Neural crest cell (in vitro differentiated cells): ENCODE results near the gene DIP2C. TPM values are rescaled to one million over a fixed set of nuclear protein-coding genes. Genes with fewer than 3 reads are reported as not detected.
"Not testable (repeated sequence)": the region's sequence is repeated elsewhere in the genome, so short reads cannot be mapped to it uniquely, and the experiment has no call there.

Experiments
- DNase-seq: peaks from one replicate; pipeline ENCODE4 v3.0.0; 2021; ENCODE audit warnings: low read depth, mixed read lengths, low spot score
- H3K27ac Mint-ChIP-seq: one replicate; pipeline ENCODE4 v1.8.0; 2021; ENCODE audit warnings: mild to moderate bottlenecking, mixed read lengths; ENCODE audit not compliant: unreplicated experiment
- H3K27me3 Mint-ChIP-seq: 2 replicates; pipeline ENCODE4 v1.8.0; 2021; ENCODE audit warnings: low read depth, mild to moderate bottlenecking, mixed read lengths
- H3K36me3 Mint-ChIP-seq: 2 replicates; pipeline ENCODE4 v1.8.0; 2021; ENCODE audit warnings: low read depth, mild to moderate bottlenecking, mixed read lengths
- H3K4me1 Mint-ChIP-seq: 2 replicates; pipeline ENCODE4 v1.8.0; 2021; ENCODE audit warnings: mixed read lengths
- H3K4me3 Mint-ChIP-seq: one replicate; pipeline ENCODE4 v1.8.0; 2021; ENCODE audit warnings: mild to moderate bottlenecking, mixed read lengths
- H3K9me3 Mint-ChIP-seq: 2 replicates; pipeline ENCODE4 v1.8.0; 2021; ENCODE audit warnings: mixed read lengths
- CTCF ChIP-seq: fragments of 200-600 bp; sonication (generic); conservative IDR thresholded peaks from 2 replicates; pipeline ENCODE4 v1.5.0; 2021; ENCODE audit warnings: antibody characterized with exemption, mild to moderate bottlenecking
- total RNA-seq: library from RNA; stranded (reverse); gene quantifications from 2 replicates; pipeline ENCODE4 v1.2.1, GENCODE V29; 2021

DIP2C gene
- total RNA-seq, 1 donor from 2014 or later = 21.7 TPM

DNA sequence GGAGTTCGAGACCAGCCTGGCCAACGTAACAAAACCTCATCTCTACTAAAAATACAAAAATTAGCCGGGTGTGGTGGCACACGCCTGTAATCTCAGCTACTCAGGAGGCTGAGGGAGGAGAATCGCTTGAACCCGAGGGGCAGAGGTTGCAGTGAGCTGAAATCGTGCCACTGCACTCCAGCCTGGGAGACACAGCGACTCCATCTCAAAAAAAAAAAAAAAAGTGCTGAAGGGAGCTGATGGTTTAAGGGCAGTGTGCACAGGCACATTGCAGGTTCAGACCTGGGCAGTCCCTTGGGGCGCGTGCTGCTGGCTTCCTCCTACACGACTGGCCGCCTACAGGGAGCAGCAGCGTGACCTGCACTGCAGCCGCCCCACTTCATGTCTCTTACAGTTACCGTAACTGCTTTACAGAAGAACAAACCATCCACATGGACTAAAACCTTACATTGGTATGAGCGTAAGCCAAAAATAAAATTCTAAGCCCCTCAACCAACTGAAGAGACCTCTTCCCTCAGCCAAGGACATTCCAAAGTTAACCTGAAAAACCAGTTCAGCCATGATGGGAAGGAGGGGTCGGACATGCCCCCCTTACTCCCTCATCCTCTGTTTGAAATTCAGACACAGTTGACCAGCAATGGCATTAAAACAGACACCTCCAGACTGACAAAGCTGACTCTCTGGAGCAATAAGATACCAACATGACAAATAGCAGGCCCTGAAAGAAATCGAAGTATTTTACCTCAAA, 292.0 kb downstream of the DIP2C start:
- no peak overlapping the region for H3K27ac Mint-ChIP-seq
- peaks cover 2% of the 10 kb centered on the region for H3K9me3 Mint-ChIP-seq
- peaks cover 7% of the 10 kb centered on the region for H3K4me1 Mint-ChIP-seq

DNA sequence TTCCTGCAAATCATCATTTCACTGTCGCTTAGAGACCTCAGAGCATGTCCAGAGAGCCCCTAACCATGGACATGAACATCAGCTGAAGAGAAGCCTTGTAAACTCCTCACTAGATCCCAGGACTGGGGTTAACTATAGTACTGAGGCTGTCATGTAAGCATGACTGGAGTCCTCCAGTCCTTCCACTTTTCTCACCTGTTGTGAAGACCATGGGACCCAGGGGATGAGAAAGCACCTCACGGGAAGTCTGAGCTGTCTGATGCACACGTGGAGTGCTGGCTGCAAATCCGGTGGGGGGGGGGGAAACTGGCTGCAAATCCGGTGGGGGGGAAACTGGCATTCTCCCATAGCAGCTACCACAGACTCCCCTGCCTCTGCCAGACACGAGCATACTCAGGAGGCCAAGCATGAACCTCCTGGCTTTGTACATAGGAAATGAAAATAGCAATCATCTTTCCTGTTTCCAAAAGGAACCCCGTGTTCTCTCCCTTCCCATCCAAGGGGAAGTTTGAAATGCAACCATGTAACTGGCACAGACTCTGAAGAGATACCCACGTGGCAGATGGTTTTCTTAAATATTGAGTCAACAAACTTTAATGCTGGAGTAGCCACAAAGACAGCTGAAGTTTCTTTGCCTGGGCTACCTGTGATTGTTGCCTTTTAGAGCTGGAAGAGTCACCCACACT, 292.8 kb downstream of the DIP2C start:
- Mint-ChIP-seq H3K36me3 (peaks cover 10% of the 10 kb centered on the region), H3K27ac (no peak overlapping the region), H3K4me3 (no peak overlapping the region), H3K27me3 (no peaks in the 10 kb centered on the region), H3K9me3 (peaks cover 2% of the 10 kb centered on the region), H3K4me1 (peaks cover 7% of the 10 kb centered on the region)
- TF ChIP-seq CTCF = no peak
- no peak for DNase-seq

More for the DNA sequence above, 292.0 kb downstream of the DIP2C start:
- TF ChIP-seq CTCF = no peak
- H3K27me3 Mint-ChIP-seq = no peaks in the 10 kb centered on the region
- H3K4me3 Mint-ChIP-seq = no peak overlapping the region
- no peak for DNase-seq
- peaks cover 7% of the 10 kb centered on the region for H3K36me3 Mint-ChIP-seq

GRCh38 chr10:396107-396506, 293.4 kb downstream of the DIP2C start:
- H3K27me3 Mint-ChIP-seq = no peaks in the 10 kb centered on the region
- no peak overlapping the region for H3K4me3 Mint-ChIP-seq
- H3K27ac Mint-ChIP-seq = no peak overlapping the region
- peaks cover 2% of the 10 kb centered on the region for H3K9me3 Mint-ChIP-seq
- peaks cover 7% of the 10 kb centered on the region for H3K4me1 Mint-ChIP-seq
- no peak for TF ChIP-seq CTCF
- no peak for DNase-seq
- H3K36me3 Mint-ChIP-seq = peaks cover 7% of the 10 kb centered on the region

DNA sequence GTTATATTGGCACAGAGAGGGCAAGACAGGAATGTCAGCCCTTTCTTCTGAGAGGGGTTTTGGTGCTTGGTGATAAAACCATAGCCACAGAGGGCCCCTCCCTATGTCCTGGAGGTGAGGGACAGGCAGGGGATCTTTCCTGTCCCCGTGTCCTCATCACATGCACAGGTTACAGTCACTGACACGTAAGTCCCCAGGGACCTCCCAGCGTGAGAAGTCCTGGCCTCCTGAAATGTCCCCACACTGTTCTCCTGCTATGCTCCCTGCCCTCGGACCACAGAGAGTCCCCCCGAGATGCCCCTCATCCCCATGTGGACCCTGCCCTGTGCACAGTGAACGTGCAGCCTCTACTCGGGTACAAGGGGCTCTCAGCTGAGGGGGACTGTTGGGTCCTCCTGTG, 293.8 kb downstream of the DIP2C start:
- Mint-ChIP-seq H3K36me3 (peaks cover 7% of the 10 kb centered on the region), H3K27ac (no peak overlapping the region), H3K27me3 (no peaks in the 10 kb centered on the region), H3K9me3 (peaks cover 2% of the 10 kb centered on the region), H3K4me1 (peaks cover 7% of the 10 kb centered on the region), H3K4me3 (no peak overlapping the region)
- no peak for TF ChIP-seq CTCF
- no peak for DNase-seq

DNA sequence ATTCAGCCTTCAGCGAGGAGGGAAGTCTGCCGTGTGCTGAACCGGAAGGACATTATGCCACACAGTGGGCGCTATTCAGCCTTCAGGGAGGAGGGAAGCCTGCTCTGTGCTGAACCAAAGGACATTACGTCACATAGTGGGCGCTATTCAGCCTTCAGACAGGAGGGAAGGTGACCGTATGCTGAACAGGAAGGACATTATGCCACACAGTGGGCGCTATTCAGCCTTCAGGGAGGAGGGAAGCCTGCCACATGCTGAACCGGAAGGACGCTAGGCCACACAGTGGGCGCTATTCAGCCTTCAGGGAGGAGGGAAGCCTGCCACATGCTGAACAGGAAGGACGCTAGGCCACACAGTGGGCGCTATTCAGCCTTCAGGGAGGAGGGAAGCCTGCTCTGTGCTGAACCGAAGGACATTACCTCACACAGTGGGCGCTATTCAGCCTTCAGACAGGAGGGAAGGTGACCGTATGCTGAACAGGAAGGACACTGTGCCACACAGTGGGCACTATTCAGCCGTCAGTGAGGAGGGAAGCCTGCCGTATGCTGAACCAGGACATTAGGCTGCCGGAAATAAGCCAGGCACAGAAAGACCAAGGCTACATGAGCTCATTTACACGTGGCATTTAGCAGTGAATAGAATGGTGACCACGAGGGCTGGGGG, 294.9 kb downstream of the DIP2C start:
- H3K27me3 Mint-ChIP-seq, H3K4me1 Mint-ChIP-seq, H3K9me3 Mint-ChIP-seq, H3K36me3 Mint-ChIP-seq: not testable (repeated sequence)
- Mint-ChIP-seq H3K27ac (peak overlapping the region; percentile 98), H3K4me3 (peak overlapping the region; percentile 60)
- DNase-seq = peak; percentile 18
